ENCODE measurements around the gene TMED3. TPM values are rescaled to one million over a fixed set of nuclear protein-coding genes. Genes with fewer than 3 reads are reported as not detected.

TMED3 gene
- total and polyA plus RNA-seq, 9 of the 15 experiments (the other 6 are each of a cell fraction or from before 2014, with no cell fraction given), result 6.1 to 89.6 (median 51.4) TPM

GRCh38 chr15:79310985-79311900 is at the start of gene TMED3 (continued):
- no peak for TF ChIP-seq HOMEZ (CRISPR knock-in tag; IDR thresholded peaks at IDR 0.05)
- TF ChIP-seq ZFP91 (CRISPR knock-in tag; IDR thresholded peaks at IDR 0.05), result no peak
- TF ChIP-seq SRSF1 (IDR thresholded peaks at IDR 0.05; ENCODE audit: low read depth, low read length), result 0 out of 2 replicates have a peak, but pooled peaks have one; percentile 86
- no peak for TF ChIP-seq ZBTB26 (CRISPR knock-in tag; IDR thresholded peaks at IDR 0.05)
- TF ChIP-seq MXI1 (IDR thresholded peaks at IDR 0.05; ENCODE audit: low read depth, low read length), result no peak
- no peak for TF ChIP-seq POLR2AphosphoS2 (IDR thresholded peaks at IDR 0.05; ENCODE audit: low read length)
- no peak for TF ChIP-seq TAF15 (IDR thresholded peaks at IDR 0.05; ENCODE audit: low read depth, low read length)
- TF ChIP-seq RBM22 (IDR thresholded peaks at IDR 0.05; ENCODE audit: low read depth, low read length, poor library complexity, severe bottlenecking), result no peak
- TF ChIP-seq CBX2 (IDR thresholded peaks at IDR 0.05; ENCODE audit: insufficient read depth, low read length, poor library complexity, severe bottlenecking), result no peak
- TF ChIP-seq SMAD4 (CRISPR knock-in tag; conservative IDR thresholded peaks at IDR 0.05), result no peak
- peak; percentile 18 for TF ChIP-seq SMAD1 (IDR thresholded peaks at IDR 0.05; ENCODE audit: low read depth, low read length, partially characterized antibody)
- TF ChIP-seq CEBPG (CRISPR knock-in tag; IDR thresholded peaks at IDR 0.05), result no peak
- TF ChIP-seq CEBPG (tag; conservative IDR thresholded peaks at IDR 0.05 in 1 of 2, IDR thresholded peaks at IDR 0.05 in 1 of 2), result no peak
- TF ChIP-seq UBTF (IDR thresholded peaks at IDR 0.05; ENCODE audit: borderline replicate concordance in 1 of 2, low read depth in 2 of 2, low read length in 2 of 2), result peak; percentile 53 to 58; a peak in 2 of 4 replicates
